Measurements from ENCODE around the gene ABHD1.
"Not testable (repeated sequence)": the region's sequence is repeated elsewhere in the genome, so short reads cannot be mapped to it uniquely, and the experiment has no call there.

The ABHD1 gene

GRCh38 chr2:27099334-27099955, 24.2 kb upstream of the ABHD1 start:
- Histone ChIP-seq H3K4me1 (ENCODE audit: insufficient read depth, low read length) (peaks cover 9% of the 10 kb centered on the region), H3K36me3 (ENCODE audit: insufficient read depth, low read length) (no peaks in the 10 kb centered on the region), H3K9me3 (ENCODE audit: low read length) (no peaks in the 10 kb centered on the region), H3K4me3 (ENCODE audit: low read depth in 1 of 2, low read length in 2 of 2) (no peak overlapping the region), H3K9ac (ENCODE audit: low read length) (no peak overlapping the region), H3K27ac (ENCODE audit: low read depth, low read length) (no peak overlapping the region), H3K27me3 (ENCODE audit: control insufficient read depth in 1 of 2, insufficient read depth in 2 of 2, low read length in 2 of 2) (no peaks in the 10 kb centered on the region)

GRCh38 chr2:27100036-27100435, 23.6 kb upstream of the ABHD1 start:
- Histone ChIP-seq H3K36me3 (ENCODE audit: insufficient read depth, low read length) (no peaks in the 10 kb centered on the region), H3K27ac (ENCODE audit: low read depth, low read length) (no peak overlapping the region), H3K4me1 (ENCODE audit: insufficient read depth, low read length) (peaks cover 9% of the 10 kb centered on the region), H3K4me3 (ENCODE audit: low read depth in 1 of 2, low read length in 2 of 2) (no peak overlapping the region), H3K9me3 (ENCODE audit: low read length) (no peaks in the 10 kb centered on the region), H3K9ac (ENCODE audit: low read length) (no peak overlapping the region), H3K27me3 (ENCODE audit: control insufficient read depth in 1 of 2, insufficient read depth in 2 of 2, low read length in 2 of 2) (no peaks in the 10 kb centered on the region)

- no peaks in the 10 kb centered on the region for H3K36me3 ChIP-seq (ENCODE audit: insufficient read depth, low read length)
- H3K9me3 ChIP-seq (ENCODE audit: low read length): no peaks in the 10 kb centered on the region
- H3K27ac ChIP-seq (ENCODE audit: low read depth, low read length): no peak overlapping the region
- no peaks in the 10 kb centered on the region for H3K4me1 ChIP-seq (ENCODE audit: insufficient read depth, low read length)
- H3K4me3 ChIP-seq (ENCODE audit: low read depth in 1 of 2, low read length in 2 of 2): no peak overlapping the region
- no peaks in the 10 kb centered on the region for H3K27me3 ChIP-seq (ENCODE audit: control insufficient read depth in 1 of 2, insufficient read depth in 2 of 2, low read length in 2 of 2)
- H3K9ac ChIP-seq (ENCODE audit: low read length): no peak overlapping the region
These were observed 21.3 kb upstream of the ABHD1 start for GRCh38 chr2:27102329-27102728.

GRCh38 chr2:27105981-27106380, 17.6 kb upstream of the ABHD1 start:
- no peak overlapping the region for H3K9ac ChIP-seq (ENCODE audit: low read length)
- H3K4me3 ChIP-seq (ENCODE audit: low read depth in 1 of 2, low read length in 2 of 2): no peak overlapping the region
- H3K27me3 ChIP-seq (ENCODE audit: control insufficient read depth in 1 of 2, insufficient read depth in 2 of 2, low read length in 2 of 2): no peaks in the 10 kb centered on the region
- H3K9me3 ChIP-seq (ENCODE audit: low read length): no peaks in the 10 kb centered on the region
- no peaks in the 10 kb centered on the region for H3K4me1 ChIP-seq (ENCODE audit: insufficient read depth, low read length)
- H3K27ac ChIP-seq (ENCODE audit: low read depth, low read length): no peak overlapping the region
- no peaks in the 10 kb centered on the region for H3K36me3 ChIP-seq (ENCODE audit: insufficient read depth, low read length)

- no peaks in the 10 kb centered on the region for H3K36me3 ChIP-seq (ENCODE audit: insufficient read depth, low read length)
- no peaks in the 10 kb centered on the region for H3K9me3 ChIP-seq (ENCODE audit: low read length)
- no peak overlapping the region for H3K4me3 ChIP-seq (ENCODE audit: low read depth in 1 of 2, low read length in 2 of 2)
- H3K27me3 ChIP-seq (ENCODE audit: control insufficient read depth in 1 of 2, insufficient read depth in 2 of 2, low read length in 2 of 2): no peaks in the 10 kb centered on the region
- H3K9ac ChIP-seq (ENCODE audit: low read length): no peak overlapping the region
- H3K4me1 ChIP-seq (ENCODE audit: insufficient read depth, low read length): no peaks in the 10 kb centered on the region
- H3K27ac ChIP-seq (ENCODE audit: low read depth, low read length): no peak overlapping the region
These were observed 15.4 kb upstream of the ABHD1 start for GRCh38 chr2:27108221-27108620.

GRCh38 chr2:27109083-27109482, 14.5 kb upstream of the ABHD1 start:
- H3K9ac ChIP-seq (ENCODE audit: low read length): no peak overlapping the region
- no peak overlapping the region for H3K4me3 ChIP-seq (ENCODE audit: low read depth in 1 of 2, low read length in 2 of 2)
- no peaks in the 10 kb centered on the region for H3K36me3 ChIP-seq (ENCODE audit: insufficient read depth, low read length)
- no peaks in the 10 kb centered on the region for H3K27me3 ChIP-seq (ENCODE audit: control insufficient read depth in 1 of 2, insufficient read depth in 2 of 2, low read length in 2 of 2)
- H3K27ac ChIP-seq (ENCODE audit: low read depth, low read length): no peak overlapping the region
- H3K9me3 ChIP-seq (ENCODE audit: low read length): no peaks in the 10 kb centered on the region
- no peaks in the 10 kb centered on the region for H3K4me1 ChIP-seq (ENCODE audit: insufficient read depth, low read length)

- not testable (repeated sequence) for H3K36me3 ChIP-seq (ENCODE audit: insufficient read depth, low read length); H3K9me3 ChIP-seq (ENCODE audit: low read length); H3K4me3 ChIP-seq (ENCODE audit: low read depth in 1 of 2, low read length in 2 of 2); H3K27ac ChIP-seq (ENCODE audit: low read depth, low read length); H3K27me3 ChIP-seq (ENCODE audit: control insufficient read depth in 1 of 2, insufficient read depth in 2 of 2, low read length in 2 of 2); H3K9ac ChIP-seq (ENCODE audit: low read length); H3K4me1 ChIP-seq (ENCODE audit: insufficient read depth, low read length)
These were observed 12.8 kb upstream of the ABHD1 start for GRCh38 chr2:27110603-27111352.

GRCh38 chr2:27111392-27112078, 12.1 kb upstream of the ABHD1 start:
- not testable (repeated sequence) for H3K27me3 ChIP-seq (ENCODE audit: control insufficient read depth in 1 of 2, insufficient read depth in 2 of 2, low read length in 2 of 2); H3K9ac ChIP-seq (ENCODE audit: low read length); H3K27ac ChIP-seq (ENCODE audit: low read depth, low read length); H3K9me3 ChIP-seq (ENCODE audit: low read length); H3K4me1 ChIP-seq (ENCODE audit: insufficient read depth, low read length); H3K4me3 ChIP-seq (ENCODE audit: low read depth in 1 of 2, low read length in 2 of 2); H3K36me3 ChIP-seq (ENCODE audit: insufficient read depth, low read length)

GRCh38 chr2:27115519-27115918, 8.1 kb upstream of the ABHD1 start:
- Histone ChIP-seq H3K27ac (ENCODE audit: low read depth, low read length) (no peak overlapping the region), H3K4me3 (ENCODE audit: low read depth in 1 of 2, low read length in 2 of 2) (no peak overlapping the region), H3K27me3 (ENCODE audit: control insufficient read depth in 1 of 2, insufficient read depth in 2 of 2, low read length in 2 of 2) (peaks cover 8 to 13% of the 10 kb centered on the region in 2 donors), H3K9me3 (ENCODE audit: low read length) (no peaks in the 10 kb centered on the region), H3K4me1 (ENCODE audit: insufficient read depth, low read length) (peaks cover 6% of the 10 kb centered on the region), H3K9ac (ENCODE audit: low read length) (no peak overlapping the region), H3K36me3 (ENCODE audit: insufficient read depth, low read length) (no peaks in the 10 kb centered on the region)

GRCh38 chr2:27117995-27118524, 5.6 kb upstream of the ABHD1 start:
- no peaks in the 10 kb centered on the region for H3K9me3 ChIP-seq (ENCODE audit: low read length)
- no peak overlapping the region for H3K9ac ChIP-seq (ENCODE audit: low read length)
- no peak overlapping the region for H3K27ac ChIP-seq (ENCODE audit: low read depth, low read length)
- H3K4me1 ChIP-seq (ENCODE audit: insufficient read depth, low read length): peaks cover 10% of the 10 kb centered on the region
- no peaks in the 10 kb centered on the region for H3K36me3 ChIP-seq (ENCODE audit: insufficient read depth, low read length)
- H3K4me3 ChIP-seq (ENCODE audit: low read depth in 1 of 2, low read length in 2 of 2): peak overlapping the region in 1 of 2 donors; percentile 7
- H3K27me3 ChIP-seq (ENCODE audit: control insufficient read depth in 1 of 2, insufficient read depth in 2 of 2, low read length in 2 of 2): peaks cover 8 to 13% of the 10 kb centered on the region in 2 donors

- Histone ChIP-seq H3K9ac (ENCODE audit: low read length) (no peak within 1 kb of the TSS), H3K4me3 (ENCODE audit: low read depth in 1 of 2, low read length in 2 of 2) (peak within 1 kb of the TSS; percentile 7 to 42)
These were observed 4.9 kb upstream of the ABHD1 start, which contains the start of gene CGREF1 for GRCh38 chr2:27118525-27119329. Gene CGREF1 (minus strand): TSS chr2:27119128. CDS start chr2:27104366, 14,762 bp downstream.

More at GRCh38 chr2:27118525-27119329, 4.9 kb upstream of the ABHD1 start, which contains the start of gene CGREF1:
- H3K9me3 ChIP-seq (ENCODE audit: low read length): no peaks in the 10 kb centered on the region
- peaks cover 13% of the 10 kb centered on the region for H3K4me1 ChIP-seq (ENCODE audit: insufficient read depth, low read length)
- peaks cover 8 to 13% of the 10 kb centered on the region in 2 donors for H3K27me3 ChIP-seq (ENCODE audit: control insufficient read depth in 1 of 2, insufficient read depth in 2 of 2, low read length in 2 of 2)
- H3K27ac ChIP-seq (ENCODE audit: low read depth, low read length): no peak within 1 kb of the TSS
- H3K36me3 ChIP-seq (ENCODE audit: insufficient read depth, low read length): no peaks in the 10 kb centered on the region
